Endodermal cell (in vitro differentiated cells): ENCODE measurements around the gene RNF38. TPM values are rescaled to one million over a fixed set of nuclear protein-coding genes. Genes with fewer than 3 reads are reported as not detected.

Experiments
- DNase-seq: peaks from one replicate; pipeline ENCODE4 v3.0.0-alpha.2; 2017
- H3K27ac ChIP-seq: 2 replicates; pipeline ENCODE4 v1.5.1; 2013; ENCODE audit warnings: mild to moderate bottlenecking, low read depth, low read length, moderate library complexity
- H3K27me3 ChIP-seq: 2 replicates; pipeline ENCODE4 v1.6.1; 2013; ENCODE audit warnings: mild to moderate bottlenecking, low read length, moderate library complexity; ENCODE audit not compliant: insufficient read depth, control insufficient read depth, poor library complexity, severe bottlenecking
- H3K36me3 ChIP-seq: 2 replicates; pipeline ENCODE4 v1.7.0; 2013; ENCODE audit warnings: mild to moderate bottlenecking, low read length, moderate library complexity; ENCODE audit not compliant: control insufficient read depth, insufficient read depth
- H3K4me1 ChIP-seq: one replicate; pipeline ENCODE4 v1.7.0; 2013; ENCODE audit warnings: low read length; ENCODE audit not compliant: control insufficient read depth, insufficient read depth
- H3K4me3 ChIP-seq: 2 replicates; pipeline ENCODE4 v1.5.1; 2013; ENCODE audit warnings: mild to moderate bottlenecking, low read length, moderate library complexity
- H3K9ac ChIP-seq: 2 replicates; pipeline ENCODE4 v1.6.1; 2013; ENCODE audit warnings: mild to moderate bottlenecking, low read length, moderate library complexity; ENCODE audit not compliant: poor library complexity, severe bottlenecking; ENCODE audit errors: extremely low read depth
- H3K9me3 ChIP-seq: 2 replicates; pipeline ENCODE4 v1.6.1; 2013; ENCODE audit warnings: mild to moderate bottlenecking, low read length, moderate library complexity; ENCODE audit not compliant: control insufficient read depth
- H3K27ac Mint-ChIP-seq: 2 replicates; pipeline ENCODE4 v1.8.0; 2020; ENCODE audit warnings: mixed read lengths
- H3K27me3 Mint-ChIP-seq: 2 replicates; pipeline ENCODE4 v1.8.0; 2021; ENCODE audit warnings: mild to moderate bottlenecking, mixed read lengths; ENCODE audit not compliant: insufficient read depth
- H3K36me3 Mint-ChIP-seq: 2 replicates; pipeline ENCODE4 v1.8.0; 2020; ENCODE audit warnings: low read depth, mixed read lengths
- H3K4me1 Mint-ChIP-seq: 2 replicates; pipeline ENCODE4 v1.8.0; 2020; ENCODE audit warnings: mixed read lengths
- H3K4me3 Mint-ChIP-seq: 2 replicates; pipeline ENCODE4 v1.8.0; 2020; ENCODE audit warnings: mild to moderate bottlenecking, moderate library complexity, mixed read lengths
- H3K9me3 Mint-ChIP-seq: 2 replicates; pipeline ENCODE4 v1.8.0; 2020; ENCODE audit warnings: mild to moderate bottlenecking, mixed read lengths
- CTCF ChIP-seq: fragments of 200-600 bp; sonication (generic); conservative IDR thresholded peaks from 2 replicates; pipeline ENCODE4 v1.5.0; 2021; ENCODE audit warnings: antibody characterized with exemption, mild to moderate bottlenecking
- WGBS, 2 experiments: methylation state at CpG; one replicate each; pipeline versions ENCODE4 v1.1.5 to v1.1.7; 2013; ENCODE audit warnings: missing lambda C conversion rate in 2 of 2, mixed read lengths in 1 of 2; ENCODE audit not compliant: insufficient coverage in 1 of 2, insufficient read length in 1 of 2; 5-methylcytosine and 5-hydroxymethylcytosine counted together
- total RNA-seq, 2 donors: library from RNA; stranded (reverse); fragmentation: NEBNext Ultra II Directional in 1 of 2; extraction: Animal tissue kit (Norgen Biotek cat#: 25700) in 1 of 2; gene quantifications; 2 replicates in 1 of 2; 3 replicates in 1 of 2; pipeline ENCODE4 v1.2.1, GENCODE V29; 2021

The RNF38 gene
- total RNA-seq, 2 donors from 2014 or later = 47.5 to 49.7 TPM

- Histone ChIP-seq H3K9me3 (peaks cover 11% of the 10 kb centered on the region), H3K36me3 (peaks cover 13% of the 10 kb centered on the region), H3K27ac (no peak overlapping the region), H3K9ac (no peak overlapping the region), H3K4me3 (no peak overlapping the region), H3K4me1 (no peaks in the 10 kb centered on the region), H3K27me3 (no peaks in the 10 kb centered on the region)
- Mint-ChIP-seq H3K9me3 (peaks cover 4% of the 10 kb centered on the region), H3K27ac (no peak overlapping the region), H3K27me3 (no peaks in the 10 kb centered on the region), H3K36me3 (peaks cover 15% of the 10 kb centered on the region), H3K4me3 (no peak overlapping the region), H3K4me1 (no peaks in the 10 kb centered on the region)
- peak; percentile 40 for TF ChIP-seq CTCF
- DNase-seq = no peak
- WGBS, 2 experiments = 97% methylated on average over 4 of the region's 4 CpGs; no CpG with 5 or more reads in 1 of the 2 experiments
These were observed 31.0 kb upstream of the RNF38 start for GRCh38 chr9:36431078-36431477.

DNA sequence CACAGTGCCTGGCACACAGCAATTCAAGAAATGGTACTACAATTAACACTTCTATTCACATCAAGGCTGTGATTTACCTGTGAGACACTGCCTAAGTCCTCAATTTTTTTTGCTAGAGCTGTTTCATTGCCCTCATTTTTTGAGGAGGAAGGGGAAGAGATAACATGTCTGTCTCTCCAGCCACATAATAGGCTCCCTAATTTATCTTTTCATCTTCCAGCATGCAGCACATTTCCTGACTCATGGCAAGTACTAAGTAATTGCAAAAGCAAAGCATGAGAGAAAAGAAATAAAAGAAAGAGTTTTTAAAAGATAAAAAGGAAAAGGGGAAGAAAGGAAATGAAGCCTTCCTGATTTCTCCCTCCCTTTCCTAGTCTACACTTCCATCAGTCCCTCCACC is 26.9 kb upstream of the RNF38 start:
- no peak overlapping the region for H3K27ac Mint-ChIP-seq

DNA sequence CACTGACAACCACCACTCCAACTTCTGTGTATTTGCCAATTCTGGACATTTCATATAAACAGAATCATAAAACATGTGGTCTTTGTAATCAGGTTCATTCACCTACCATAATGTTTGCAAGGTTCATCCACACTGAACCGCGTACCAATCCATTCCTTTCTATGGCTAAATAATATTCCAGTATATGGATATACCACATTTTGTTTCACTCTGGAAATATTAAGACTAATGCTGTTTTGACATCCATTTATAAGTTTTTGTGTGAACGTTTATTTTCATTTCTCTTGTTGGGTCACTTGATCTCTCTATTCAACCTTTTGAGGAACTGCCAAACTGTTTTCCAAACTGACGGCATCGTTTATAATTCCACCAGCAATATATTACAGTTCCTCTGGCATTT is 26.3 kb upstream of the RNF38 start:
- no peaks in the 10 kb centered on the region for H3K27me3 ChIP-seq
- no peaks in the 10 kb centered on the region for H3K4me1 ChIP-seq
- peaks cover 11% of the 10 kb centered on the region for H3K9me3 ChIP-seq
- TF ChIP-seq CTCF = no peak
- Mint-ChIP-seq H3K36me3 (peaks cover 38% of the 10 kb centered on the region), H3K9me3 (peaks cover 4% of the 10 kb centered on the region), H3K4me3 (no peak overlapping the region), H3K27me3 (no peaks in the 10 kb centered on the region), H3K27ac (no peak overlapping the region), H3K4me1 (peaks cover 6% of the 10 kb centered on the region)
- 97 to 100% methylated on average over 3 to 5 of the region's 5 CpGs for WGBS, 2 experiments
- no peak overlapping the region for H3K4me3 ChIP-seq
- DNase-seq = no peak
- peaks cover 17% of the 10 kb centered on the region for H3K36me3 ChIP-seq
- no peak overlapping the region for H3K9ac ChIP-seq
- H3K27ac ChIP-seq = no peak overlapping the region

More for the DNA sequence above, 26.9 kb upstream of the RNF38 start:
- H3K36me3 ChIP-seq = peaks cover 17% of the 10 kb centered on the region
- H3K27ac ChIP-seq = no peak overlapping the region
- DNase-seq = no peak
- no peak for TF ChIP-seq CTCF
- Mint-ChIP-seq H3K27me3 (no peaks in the 10 kb centered on the region), H3K9me3 (peaks cover 4% of the 10 kb centered on the region), H3K4me3 (no peak overlapping the region), H3K4me1 (peaks cover 6% of the 10 kb centered on the region), H3K36me3 (peaks cover 33% of the 10 kb centered on the region)
- H3K4me3 ChIP-seq = no peak overlapping the region
- H3K9me3 ChIP-seq = peaks cover 11% of the 10 kb centered on the region
- H3K4me1 ChIP-seq = no peaks in the 10 kb centered on the region
- no peak overlapping the region for H3K9ac ChIP-seq
- no peaks in the 10 kb centered on the region for H3K27me3 ChIP-seq
